MM.1S (cell line): ENCODE measurements around the gene VPS8.

Source experiments
- EZH2 ChIP-seq: fragments of 300-600 bp; sonication (generic); optimal IDR thresholded peaks from 2 replicates; pipeline ENCODE3; 2017; ENCODE audit warnings: low read depth, mild to moderate bottlenecking, antibody characterized with exemption, low read length, mixed read lengths
- TF ChIP-seq, protein P1 (sequence below): fragments of 300-600 bp; sonication (generic); IDR thresholded peaks from 2 replicates; pipeline ENCODE4 v1.5.1; 2016; ENCODE audit warnings: antibody characterized with exemption, low read length, mixed read lengths

DNA sequence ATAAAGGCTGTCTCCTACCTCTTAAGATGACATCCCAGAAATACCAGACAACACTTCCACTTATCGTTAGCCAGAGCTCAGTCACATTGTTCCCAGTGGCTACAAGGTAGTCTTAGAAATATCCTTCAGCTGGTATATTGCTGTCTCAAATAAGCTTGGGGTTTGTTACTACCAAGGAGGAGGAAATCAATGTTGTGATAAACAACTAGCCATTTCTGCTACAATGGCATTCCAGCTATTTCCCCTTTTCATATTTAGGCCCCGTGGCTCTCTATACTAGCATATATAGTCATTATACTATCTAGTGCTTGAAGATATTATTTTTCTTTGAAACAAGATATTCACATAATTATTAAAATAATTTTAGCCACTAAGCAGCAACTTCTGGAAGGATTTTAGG is 56.5 kb downstream of the VPS8 start:
- TF ChIP-seq, protein P1, sequence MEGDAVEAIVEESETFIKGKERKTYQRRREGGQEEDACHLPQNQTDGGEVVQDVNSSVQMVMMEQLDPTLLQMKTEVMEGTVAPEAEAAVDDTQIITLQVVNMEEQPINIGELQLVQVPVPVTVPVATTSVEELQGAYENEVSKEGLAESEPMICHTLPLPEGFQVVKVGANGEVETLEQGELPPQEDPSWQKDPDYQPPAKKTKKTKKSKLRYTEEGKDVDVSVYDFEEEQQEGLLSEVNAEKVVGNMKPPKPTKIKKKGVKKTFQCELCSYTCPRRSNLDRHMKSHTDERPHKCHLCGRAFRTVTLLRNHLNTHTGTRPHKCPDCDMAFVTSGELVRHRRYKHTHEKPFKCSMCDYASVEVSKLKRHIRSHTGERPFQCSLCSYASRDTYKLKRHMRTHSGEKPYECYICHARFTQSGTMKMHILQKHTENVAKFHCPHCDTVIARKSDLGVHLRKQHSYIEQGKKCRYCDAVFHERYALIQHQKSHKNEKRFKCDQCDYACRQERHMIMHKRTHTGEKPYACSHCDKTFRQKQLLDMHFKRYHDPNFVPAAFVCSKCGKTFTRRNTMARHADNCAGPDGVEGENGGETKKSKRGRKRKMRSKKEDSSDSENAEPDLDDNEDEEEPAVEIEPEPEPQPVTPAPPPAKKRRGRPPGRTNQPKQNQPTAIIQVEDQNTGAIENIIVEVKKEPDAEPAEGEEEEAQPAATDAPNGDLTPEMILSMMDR, result no peak
- no peak for TF ChIP-seq EZH2
